HG03442 (cell line): ENCODE measurements around the gene DDX39B.
"Not testable (repeated sequence)": the region's sequence is repeated elsewhere in the genome, so short reads cannot be mapped to it uniquely, and the experiment has no call there.

ENCODE experiments used
- ATAC-seq: cut with Tn5 transposase; IDR thresholded peaks from one replicate; pipeline ENCODE4 v1.9.1; 2021; ENCODE audit warnings: mild to moderate bottlenecking, moderate library complexity; ENCODE audit not compliant: unreplicated experiment

Gene DDX39B

DNA sequence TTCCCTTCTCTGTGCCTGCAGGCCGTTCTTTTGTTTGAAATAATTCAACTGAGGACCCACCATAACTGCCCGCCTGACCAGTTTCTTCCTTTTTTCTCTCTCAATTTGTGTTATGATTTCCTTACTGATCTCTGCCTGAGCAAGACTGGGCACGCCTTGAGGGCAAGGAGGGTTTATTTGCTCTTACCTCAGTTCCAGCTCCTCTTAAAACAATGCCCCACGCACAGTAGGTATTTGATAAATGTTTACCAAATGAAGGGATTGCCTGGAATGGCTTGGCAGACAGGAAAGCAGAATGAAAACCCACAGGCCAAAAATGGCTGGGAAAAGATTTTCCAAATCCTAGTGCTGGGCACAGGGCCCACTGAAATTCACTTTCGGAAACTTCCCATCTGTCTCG is 54.1 kb downstream of the DDX39B start:
- ATAC-seq: not testable (repeated sequence)

GRCh38 chr6:31486065-31486837 is 55.6 kb downstream of the DDX39B start:
- not testable (repeated sequence) for ATAC-seq

- no peak for ATAC-seq
These were observed 56.7 kb downstream of the DDX39B start for GRCh38 chr6:31485055-31485454.

DNA sequence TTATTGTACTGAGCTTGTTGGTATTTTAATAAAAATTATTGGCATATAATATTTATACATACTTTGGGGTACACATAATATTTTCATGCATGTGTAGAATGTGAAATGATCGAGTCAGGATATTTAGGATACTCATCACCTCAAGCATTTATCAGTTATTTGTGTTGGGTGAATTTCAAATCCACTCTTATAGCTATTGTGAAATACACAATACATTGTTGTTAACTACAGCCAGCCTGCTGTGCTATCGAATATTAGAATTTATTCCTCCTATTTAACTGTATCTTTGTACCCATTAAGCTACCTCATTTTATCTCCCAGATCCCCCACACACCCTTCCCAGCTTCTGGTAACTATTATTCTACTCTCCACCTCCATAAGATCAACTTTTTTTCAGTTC is 58.4 kb downstream of the DDX39B start:
- no peak for ATAC-seq

DNA sequence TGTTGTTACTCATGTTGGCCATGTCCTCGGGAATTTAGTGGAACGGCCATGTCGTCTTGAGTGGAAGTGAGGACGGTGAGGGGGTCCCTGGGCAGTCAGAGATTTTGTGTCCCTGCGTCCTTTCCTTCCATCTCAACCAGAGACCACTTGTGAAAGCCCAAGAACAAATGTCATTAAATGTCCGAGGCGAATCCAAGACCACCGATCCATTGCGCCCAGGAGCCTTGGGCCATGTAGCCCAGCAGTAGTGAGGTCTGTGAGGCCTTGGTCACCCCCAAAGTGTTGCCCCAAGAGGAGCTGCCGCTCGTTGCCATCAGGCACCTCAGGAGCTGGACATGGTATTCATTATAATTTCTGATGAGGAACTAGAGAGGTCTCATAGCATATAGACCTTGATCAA is 61.2 kb downstream of the DDX39B start:
- ATAC-seq: no peak
